GM23338 (cell line): Measurements from ENCODE around the gene NHEJ1. TPM values are rescaled to one million over a fixed set of nuclear protein-coding genes. Genes with fewer than 3 reads are reported as not detected.

Source experiments
- ATAC-seq: fragments of 200-7000 bp; cut with Tn5 transposase; 3 replicates; pipeline ENCODE4 v1.9.1; 2020
- DNase-seq: peaks from one replicate; pipeline ENCODE4 v3.0.0-alpha.2; 2015; ENCODE audit warnings: low spot score
- H2AFZ ChIP-seq: fragments of 200-600 bp; sonication (generic); 2 replicates; pipeline ENCODE4 v1.8.0; 2016; ENCODE audit warnings: antibody characterized with exemption, mild to moderate bottlenecking, moderate library complexity
- H3F3A ChIP-seq: fragments of 200-600 bp; sonication (generic); replicated peaks from 2 replicates; pipeline ENCODE4 v1.8.0; 2017; ENCODE audit warnings: antibody characterized with exemption, mixed run types, low read depth
- H3K27ac ChIP-seq: fragments of 200-600 bp; sonication (generic); 2 replicates; pipeline ENCODE4 v1.6.1; 2016; ENCODE audit warnings: low read depth
- H3K27me3 ChIP-seq: fragments of 200-600 bp; sonication (generic); 2 replicates; pipeline ENCODE4 v1.8.0; 2016; ENCODE audit warnings: mild to moderate bottlenecking, mixed run types, moderate library complexity; ENCODE audit not compliant: insufficient read depth
- H3K36me3 ChIP-seq: fragments of 200-600 bp; sonication (generic); 2 replicates; pipeline ENCODE4 v1.8.0; 2016; ENCODE audit warnings: mild to moderate bottlenecking; ENCODE audit not compliant: insufficient read depth
- H3K4me1 ChIP-seq: fragments of 200-600 bp; sonication (generic); 2 replicates; pipeline ENCODE4 v1.8.0; 2016; ENCODE audit warnings: mild to moderate bottlenecking, moderate library complexity; ENCODE audit not compliant: insufficient read depth
- H3K4me2 ChIP-seq: fragments of 200-600 bp; sonication (generic); 2 replicates; pipeline ENCODE4 v1.7.1; 2017; ENCODE audit warnings: mixed run types
- H3K4me3 ChIP-seq: fragments of 200-600 bp; sonication (generic); 2 replicates; pipeline ENCODE4 v1.6.1; 2016; ENCODE audit warnings: mixed run types
- H3K79me2 ChIP-seq: fragments of 200-600 bp; sonication (generic); replicated peaks from 2 replicates; pipeline ENCODE4 v1.8.0; 2017; ENCODE audit warnings: mild to moderate bottlenecking; ENCODE audit not compliant: insufficient read depth
- H3K9me2 ChIP-seq: fragments of 200-600 bp; sonication (generic); 2 replicates; pipeline ENCODE4 v1.8.0; 2017; ENCODE audit not compliant: insufficient read depth
- H4K20me1 ChIP-seq: fragments of 200-600 bp; sonication (generic); replicated peaks from 2 replicates; pipeline ENCODE4 v1.8.0; 2017; ENCODE audit warnings: mild to moderate bottlenecking; ENCODE audit not compliant: insufficient read depth
- H3K27ac Mint-ChIP-seq: 2 replicates; pipeline ENCODE4 v1.8.0; 2020; ENCODE audit warnings: inconsistent platforms, mild to moderate bottlenecking, moderate library complexity, mixed read lengths
- H3K27me3 Mint-ChIP-seq: 3 replicates; pipeline ENCODE4 v1.8.0; 2022; ENCODE audit warnings: low read depth, mild to moderate bottlenecking, moderate library complexity, mixed read lengths, inconsistent platforms; ENCODE audit not compliant: insufficient read depth, poor library complexity
- H3K36me3 Mint-ChIP-seq: 3 replicates; pipeline ENCODE4 v1.8.0; 2021; ENCODE audit warnings: low read depth, mild to moderate bottlenecking, inconsistent platforms, moderate library complexity, mixed read lengths
- H3K4me1 Mint-ChIP-seq: 3 replicates; pipeline ENCODE4 v1.8.0; 2020; ENCODE audit warnings: mild to moderate bottlenecking, inconsistent platforms, mixed read lengths
- H3K4me3 Mint-ChIP-seq: 3 replicates; pipeline ENCODE4 v1.8.0; 2021; ENCODE audit warnings: moderate library complexity, mild to moderate bottlenecking, inconsistent platforms, mixed read lengths
- H3K9me3 Mint-ChIP-seq: 3 replicates; pipeline ENCODE4 v1.8.0; 2020; ENCODE audit warnings: moderate library complexity, mild to moderate bottlenecking, inconsistent platforms, mixed read lengths
- CREB1 ChIP-seq: fragments of 250-450 bp; sonication (Bioruptor Pico); IDR thresholded peaks from 2 replicates; pipeline ENCODE4 v1.5.0; 2020; ENCODE audit warnings: low read depth, mild to moderate bottlenecking, moderate library complexity
- ETS1 ChIP-seq: IDR thresholded peaks from 2 replicates; pipeline ENCODE4 v1.6.1; 2016; ENCODE audit warnings: antibody characterized with exemption
- EZH2 ChIP-seq: fragments of 200-600 bp; sonication (generic); IDR thresholded peaks from one replicate; pipeline ENCODE4 v1.8.0; 2017; ENCODE audit warnings: antibody characterized with exemption, mild to moderate bottlenecking, low read depth; ENCODE audit not compliant: unreplicated experiment
- NANOG ChIP-seq: IDR thresholded peaks from 2 replicates; pipeline ENCODE4 v1.6.1; 2016; ENCODE audit warnings: antibody characterized with exemption, borderline replicate concordance
- POLR2AphosphoS5 ChIP-seq: IDR thresholded peaks from 2 replicates; pipeline ENCODE4 v1.6.1; 2016; ENCODE audit warnings: antibody characterized with exemption, low read depth
- REST ChIP-seq: IDR thresholded peaks from one replicate; pipeline ENCODE4 v1.6.1; 2018; ENCODE audit warnings: antibody characterized with exemption; ENCODE audit not compliant: unreplicated experiment
- STAT1 ChIP-seq: IDR thresholded peaks from one replicate; pipeline ENCODE4 v1.6.1; 2016; ENCODE audit warnings: antibody characterized with exemption; ENCODE audit not compliant: unreplicated experiment
- ZNF331 ChIP-seq: fragments of 250-450 bp; sonication (Bioruptor Pico); IDR thresholded peaks from 2 replicates; pipeline ENCODE4 v1.5.0; 2020; ENCODE audit warnings: low read depth, mild to moderate bottlenecking, moderate library complexity
- ZNF462 ChIP-seq: fragments of 250-450 bp; sonication (Bioruptor Pico); IDR thresholded peaks from 2 replicates; pipeline ENCODE4 v1.5.0; 2020; ENCODE audit warnings: mild to moderate bottlenecking, moderate library complexity
- polyA plus RNA-seq: library from polyadenylated mRNA; unstranded; fragments of >200 nt; fragmentation: Nextera tagmentation; extraction: Ambion mirVana; gene quantifications from 2 replicates; pipeline ENCODE4 v1.2.1, GENCODE V29; 2016
- total RNA-seq: library from RNA; depleted of rRNA; stranded (reverse); fragments of >200 nt; shearing (Covaris generic); gene quantifications from 2 replicates; pipeline ENCODE4 v1.2.3, GENCODE V29; 2014

The NHEJ1 gene
- total and polyA plus RNA-seq, 2 experiments from 2014 or later: 19.6 to 30.6 TPM

GRCh38 chr2:219184121-219184520 is 23.5 kb upstream of the NHEJ1 start:
- 0 out of 2 replicates have a peak, but pooled peaks cover 3% of the 10 kb centered on the region for H3F3A ChIP-seq
- no peak for DNase-seq
- TF ChIP-seq ZNF331 (no peak), CREB1 (CRISPR knock-in tag) (no peak), POLR2AphosphoS5 (no peak), ZNF462 (CRISPR knock-in tag) (no peak), EZH2 (no peak), REST (no peak), STAT1 (no peak), ETS1 (no peak), NANOG (no peak)
- peaks cover 3% of the 10 kb centered on the region for H3K4me1 ChIP-seq
- peaks cover 3% of the 10 kb centered on the region for H3K79me2 ChIP-seq
- no peaks in the 10 kb centered on the region for H3K9me2 ChIP-seq
- Mint-ChIP-seq H3K4me3 (no peak overlapping the region), H3K36me3 (peaks cover 25% of the 10 kb centered on the region), H3K27ac (no peak overlapping the region), H3K4me1 (peaks cover 3% of the 10 kb centered on the region; the same call in 2 of the 3 replicates), H3K27me3 (peaks cover 3% of the 10 kb centered on the region), H3K9me3 (no peaks in the 10 kb centered on the region; the same call in 2 of the 3 replicates)
- H3K4me2 ChIP-seq: no peak overlapping the region
- no peaks in the 10 kb centered on the region for H3K27me3 ChIP-seq
- no peak overlapping the region for H3K27ac ChIP-seq
- no peaks in the 10 kb centered on the region; the same call in 1 of the 2 replicates for H4K20me1 ChIP-seq
- H2AFZ ChIP-seq: no peak overlapping the region
- H3K4me3 ChIP-seq: no peak overlapping the region
- H3K36me3 ChIP-seq: no peaks in the 10 kb centered on the region
- ATAC-seq: no peak
